Karpas-422 (cell line): ENCODE data around the gene RASL12. TPM values are rescaled to one million over a fixed set of nuclear protein-coding genes. Genes with fewer than 3 reads are reported as not detected.
"Not testable (repeated sequence)": the region's sequence is repeated elsewhere in the genome, so short reads cannot be mapped to it uniquely, and the experiment has no call there.

Source experiments
- DNase-seq: peaks from one replicate; pipeline ENCODE4 v3.0.0-alpha.2; 2015
- H2AFZ ChIP-seq: fragments of 200-600 bp; sonication (generic); 2 replicates; pipeline ENCODE4 v1.6.1; 2014; ENCODE audit warnings: antibody characterized with exemption, low read length, mixed read lengths
- H3K27ac ChIP-seq: fragments of 200-600 bp; sonication (generic); 2 replicates; pipeline ENCODE4 v1.5.1; 2014; ENCODE audit warnings: mild to moderate bottlenecking, low read length, moderate library complexity
- H3K27me3 ChIP-seq: fragments of 200-600 bp; sonication (generic); 2 replicates; pipeline ENCODE4 v1.6.1; 2014; ENCODE audit warnings: low read length, mixed read lengths
- H3K36me3 ChIP-seq: fragments of 200-600 bp; sonication (generic); 2 replicates; pipeline ENCODE4 v1.6.1; 2014; ENCODE audit warnings: low read length, mixed read lengths; ENCODE audit not compliant: insufficient read depth
- H3K4me1 ChIP-seq: fragments of 200-600 bp; sonication (generic); 2 replicates; pipeline ENCODE4 v1.6.1; 2014; ENCODE audit warnings: mild to moderate bottlenecking, low read length, mixed read lengths
- H3K4me2 ChIP-seq: fragments of 200-600 bp; sonication (generic); 2 replicates; pipeline ENCODE4 v1.6.1; 2014; ENCODE audit warnings: low read length, low read depth, mild to moderate bottlenecking; ENCODE audit not compliant: poor library complexity, severe bottlenecking
- H3K4me3 ChIP-seq: fragments of 200-600 bp; sonication (generic); 2 replicates; pipeline ENCODE4 v1.5.1; 2014; ENCODE audit warnings: mild to moderate bottlenecking, antibody characterized with exemption, low read length, mixed read lengths
- H3K79me2 ChIP-seq: fragments of 200-600 bp; sonication (generic); 2 replicates; pipeline ENCODE4 v1.6.1; 2014; ENCODE audit warnings: mild to moderate bottlenecking, low read length, mixed read lengths
- H3K9ac ChIP-seq: fragments of 200-600 bp; sonication (generic); 2 replicates; pipeline ENCODE4 v1.6.0; 2014; ENCODE audit warnings: low read length
- H3K9me2 ChIP-seq: fragments of 200-600 bp; sonication (generic), shearing (Covaris generic); replicated peaks from 2 replicates; pipeline ENCODE4 v1.6.0; 2014; ENCODE audit warnings: mild to moderate bottlenecking, low read length, moderate library complexity; ENCODE audit not compliant: insufficient read depth
- H3K9me3 ChIP-seq: fragments of 300-700, 200-600 bp; sonication (generic); 2 replicates; pipeline ENCODE4 v1.6.1; 2014; ENCODE audit warnings: low read length, mixed read lengths
- H4K20me1 ChIP-seq: fragments of 200-600 bp; sonication (generic); 2 replicates; pipeline ENCODE4 v1.6.1; 2014; ENCODE audit warnings: mild to moderate bottlenecking, antibody characterized with exemption, low read length, low read depth; ENCODE audit not compliant: insufficient read depth
- total RNA-seq: library from RNA; depleted of rRNA; stranded (reverse); fragments of >200 nt; shearing (Covaris generic); gene quantifications from 2 replicates; pipeline ENCODE4 v1.2.3, GENCODE V29; 2014; ENCODE audit warnings: low replicate concordance

Gene RASL12
- total RNA-seq, 1 experiment from 2014 or later, result not detected

DNA sequence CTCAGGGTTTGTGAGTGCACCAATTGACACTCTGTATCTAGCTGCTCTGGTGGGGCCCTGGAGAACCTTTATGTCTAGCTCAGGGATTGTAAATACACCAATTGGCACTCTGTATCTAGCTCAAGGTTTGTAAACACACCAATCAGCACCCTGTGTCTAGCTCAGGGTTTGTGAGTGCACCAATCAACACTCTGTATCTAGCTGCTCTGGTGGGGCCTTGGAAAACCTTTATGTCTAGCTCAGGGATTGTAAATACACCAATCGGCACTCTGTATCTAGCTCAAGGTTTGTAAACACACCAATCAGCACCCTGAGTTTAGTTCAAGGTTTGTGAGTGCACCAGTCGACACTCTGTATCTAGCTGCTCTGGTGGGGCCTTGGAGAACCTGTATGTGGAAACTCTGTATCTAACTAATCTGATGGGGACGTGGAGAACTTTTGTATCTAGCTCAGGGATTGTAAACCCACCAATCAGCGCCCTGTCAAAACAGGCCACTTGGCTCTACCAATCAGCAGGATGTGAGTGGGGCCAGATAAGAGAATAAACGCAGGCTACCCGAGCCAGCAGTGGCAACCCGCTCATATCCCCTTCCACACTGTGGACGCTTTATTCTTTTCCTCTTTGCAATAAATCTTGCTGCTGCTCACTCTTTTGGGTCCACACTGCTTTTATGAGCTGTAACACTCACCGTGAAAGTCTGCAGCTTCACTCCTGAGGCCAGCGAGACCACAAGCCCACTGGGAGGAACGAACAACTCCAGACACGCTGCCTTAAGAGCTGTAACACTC is 8.0 kb upstream of the RASL12 start:
- not testable (repeated sequence) for H4K20me1 ChIP-seq, DNase-seq, H3K36me3 ChIP-seq, H3K9me3 ChIP-seq, H3K9me2 ChIP-seq, H2AFZ ChIP-seq, H3K4me3 ChIP-seq, H3K4me2 ChIP-seq, H3K27me3 ChIP-seq, H3K27ac ChIP-seq, H3K4me1 ChIP-seq, H3K79me2 ChIP-seq, H3K9ac ChIP-seq

DNA sequence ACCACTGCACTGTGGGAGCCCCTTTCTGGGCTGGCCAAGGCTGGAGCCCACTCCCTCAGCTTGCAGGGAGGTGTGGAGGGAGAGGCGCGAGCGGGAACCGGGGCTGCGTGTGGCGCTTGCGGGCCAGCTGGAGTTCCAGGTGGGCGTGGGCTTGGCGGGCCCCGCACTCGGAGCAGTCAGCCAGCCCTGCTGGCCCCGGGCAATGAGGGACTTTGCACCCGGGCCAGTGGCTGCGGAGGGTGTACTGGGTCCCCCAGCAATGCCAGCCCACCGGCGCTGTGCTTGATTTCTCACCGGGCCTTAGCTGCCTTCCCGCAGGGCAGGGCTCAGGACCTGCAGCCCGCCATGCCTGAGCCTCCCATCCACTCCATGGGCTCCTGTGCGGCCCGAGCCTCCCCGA is 7.2 kb upstream of the RASL12 start:
- DNase-seq, H3K9ac ChIP-seq, H3K27ac ChIP-seq, H3K27me3 ChIP-seq, H3K79me2 ChIP-seq, H3K4me2 ChIP-seq, H2AFZ ChIP-seq, H3K9me3 ChIP-seq, H3K9me2 ChIP-seq, H3K4me1 ChIP-seq, H3K4me3 ChIP-seq, H3K36me3 ChIP-seq, H4K20me1 ChIP-seq: not testable (repeated sequence)

DNA sequence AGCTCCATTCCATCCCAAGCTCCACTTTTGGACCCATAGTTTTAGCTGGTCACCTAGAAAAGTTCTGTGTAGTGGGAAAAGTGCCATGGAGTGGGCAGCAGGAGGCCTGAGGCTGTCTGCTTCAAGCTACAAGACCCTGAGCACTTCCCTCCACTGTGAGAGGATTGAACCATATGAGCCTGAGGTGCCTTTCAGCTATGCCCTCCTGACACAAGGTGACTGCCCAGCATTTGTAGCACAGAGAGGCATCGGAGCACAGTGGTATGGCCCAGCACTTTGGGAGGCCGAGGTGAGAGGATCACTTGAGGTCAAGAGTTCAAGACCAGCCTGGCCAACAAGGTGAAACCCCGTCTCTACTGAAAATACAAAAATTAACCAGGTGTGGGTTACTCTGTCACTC is 4.8 kb upstream of the RASL12 start:
- Histone ChIP-seq H3K9me2 (no peaks in the 10 kb centered on the region), H3K4me3 (no peak overlapping the region), H3K9ac (no peak overlapping the region), H3K79me2 (no peaks in the 10 kb centered on the region), H4K20me1 (no peaks in the 10 kb centered on the region), H3K27me3 (no peaks in the 10 kb centered on the region), H3K36me3 (no peaks in the 10 kb centered on the region), H3K4me2 (no peak overlapping the region), H3K9me3 (no peaks in the 10 kb centered on the region), H3K4me1 (no peaks in the 10 kb centered on the region), H2AFZ (no peak overlapping the region), H3K27ac (no peak overlapping the region)
- no peak for DNase-seq

DNA sequence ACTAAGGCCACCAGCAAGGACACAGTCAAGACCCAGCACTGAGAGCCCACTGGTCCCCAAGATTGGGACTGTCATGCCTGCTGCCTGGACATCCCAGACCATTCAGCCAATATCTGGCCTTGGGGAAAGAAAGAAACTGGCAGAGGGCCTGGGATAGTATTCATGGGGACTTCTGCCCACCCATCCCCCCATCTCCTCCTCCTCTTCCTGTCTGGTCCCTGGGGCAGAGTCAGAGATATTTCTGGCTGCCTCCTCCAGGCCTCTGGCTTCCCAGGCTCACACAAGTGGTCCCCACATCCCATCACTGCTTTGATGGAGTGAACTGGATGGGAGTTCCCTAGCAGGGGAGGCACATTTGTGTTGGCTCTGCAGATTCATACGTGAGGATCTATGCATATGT is 4.2 kb upstream of the RASL12 start:
- Histone ChIP-seq H3K4me2 (no peak overlapping the region), H3K4me3 (no peak overlapping the region), H3K27me3 (no peaks in the 10 kb centered on the region), H3K9ac (no peak overlapping the region), H3K79me2 (no peaks in the 10 kb centered on the region), H4K20me1 (no peaks in the 10 kb centered on the region), H2AFZ (no peak overlapping the region), H3K27ac (no peak overlapping the region), H3K36me3 (no peaks in the 10 kb centered on the region), H3K9me3 (no peaks in the 10 kb centered on the region), H3K9me2 (no peaks in the 10 kb centered on the region), H3K4me1 (no peaks in the 10 kb centered on the region)
- DNase-seq, result no peak

DNA sequence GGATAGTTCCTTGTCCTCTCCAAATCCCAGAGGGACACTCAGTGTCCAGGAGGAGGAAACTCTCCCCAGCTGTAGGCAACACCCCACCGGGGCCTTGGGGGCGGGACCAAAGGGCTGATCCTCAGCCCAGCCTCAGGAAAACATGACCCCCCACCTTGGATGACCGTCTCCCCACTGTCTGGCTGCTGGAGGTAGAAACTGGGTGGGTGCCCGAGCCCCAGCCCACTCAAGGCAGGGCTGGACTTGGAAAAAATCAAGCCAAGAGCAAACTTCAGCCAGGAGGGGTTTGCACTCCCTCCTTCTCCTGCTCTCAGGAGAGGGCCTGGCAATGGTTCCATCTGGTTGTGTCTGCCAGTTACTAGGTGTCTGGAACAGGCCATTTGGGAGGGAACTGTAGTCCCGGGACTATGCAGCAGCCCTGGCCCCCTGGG is 3.6 kb upstream of the RASL12 start:
- Histone ChIP-seq H3K79me2 (no peaks in the 10 kb centered on the region), H2AFZ (no peak overlapping the region), H3K27me3 (no peaks in the 10 kb centered on the region), H3K36me3 (no peaks in the 10 kb centered on the region), H3K9me2 (no peaks in the 10 kb centered on the region), H3K27ac (no peak overlapping the region), H3K4me2 (no peak overlapping the region), H3K4me1 (no peaks in the 10 kb centered on the region), H4K20me1 (no peaks in the 10 kb centered on the region), H3K9me3 (no peaks in the 10 kb centered on the region), H3K9ac (no peak overlapping the region), H3K4me3 (no peak overlapping the region)
- DNase-seq, result no peak

DNA sequence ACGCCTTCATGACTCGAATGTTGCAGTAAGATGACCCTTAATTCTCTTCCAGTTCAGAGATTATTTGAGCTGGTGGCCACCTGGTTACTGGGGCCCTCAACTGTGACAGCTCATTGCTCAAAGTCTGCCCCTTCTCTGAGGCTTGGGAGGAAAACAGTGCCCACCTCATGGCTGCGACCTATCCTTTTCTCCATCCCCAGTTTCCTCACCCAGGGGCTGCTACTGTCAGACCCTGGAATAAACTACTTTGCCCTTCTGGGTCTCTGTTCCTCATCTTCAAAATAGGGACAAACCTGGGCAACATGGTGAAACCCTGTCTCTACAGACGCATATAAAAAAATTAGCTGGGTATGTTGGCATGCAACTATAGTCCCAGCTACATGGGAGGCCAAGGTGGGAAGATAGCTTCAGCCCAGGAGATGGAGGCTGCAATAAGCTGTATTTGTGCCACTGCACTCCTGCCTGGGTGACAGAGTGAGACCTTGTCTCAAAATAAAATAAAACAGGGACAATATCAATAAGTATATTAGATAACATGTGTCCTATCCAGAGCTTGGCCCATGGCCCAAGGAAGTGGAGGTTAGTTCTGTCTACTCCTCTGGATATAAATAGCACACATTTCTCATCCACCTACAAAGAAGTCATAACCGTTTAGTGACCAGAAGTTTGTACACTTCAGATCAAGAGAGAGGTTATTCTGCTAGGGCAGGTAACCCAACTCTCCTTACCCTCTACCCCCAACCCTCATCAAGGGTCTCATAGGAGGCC is 2.2 kb upstream of the RASL12 start:
- H3K4me3 ChIP-seq, result no peak overlapping the region
- H3K27me3 ChIP-seq, result no peaks in the 10 kb centered on the region
- DNase-seq, result no peak
- no peak overlapping the region for H3K4me2 ChIP-seq
- no peaks in the 10 kb centered on the region for H3K36me3 ChIP-seq
- no peaks in the 10 kb centered on the region for H4K20me1 ChIP-seq
- H3K9me2 ChIP-seq, result no peaks in the 10 kb centered on the region
- no peak overlapping the region for H2AFZ ChIP-seq
- H3K4me1 ChIP-seq, result no peaks in the 10 kb centered on the region
- H3K79me2 ChIP-seq, result no peaks in the 10 kb centered on the region
- H3K27ac ChIP-seq, result no peak overlapping the region
- H3K9me3 ChIP-seq, result no peaks in the 10 kb centered on the region
- no peak overlapping the region for H3K9ac ChIP-seq

DNA sequence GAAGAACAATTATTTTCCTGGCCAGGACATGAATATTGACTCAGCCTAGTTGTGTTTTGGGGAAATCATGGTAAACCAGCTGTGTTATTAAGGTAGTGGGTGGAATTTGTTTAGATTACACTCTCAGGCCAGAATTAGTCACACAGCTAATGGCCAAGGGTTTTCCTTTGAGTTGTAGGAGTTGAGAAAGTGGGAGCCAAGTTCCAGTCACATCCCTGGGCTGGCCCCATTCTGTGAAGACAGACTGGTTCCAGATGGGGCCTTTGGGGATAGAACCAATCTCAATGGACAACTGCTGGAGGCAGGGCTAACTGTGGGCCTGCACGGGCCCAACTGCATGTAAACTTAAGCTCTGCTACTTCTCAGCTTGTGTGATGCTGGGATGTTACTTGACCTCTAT is 1.4 kb upstream of the RASL12 start:
- Histone ChIP-seq H2AFZ (no peak overlapping the region), H3K4me2 (no peak overlapping the region)

DNA sequence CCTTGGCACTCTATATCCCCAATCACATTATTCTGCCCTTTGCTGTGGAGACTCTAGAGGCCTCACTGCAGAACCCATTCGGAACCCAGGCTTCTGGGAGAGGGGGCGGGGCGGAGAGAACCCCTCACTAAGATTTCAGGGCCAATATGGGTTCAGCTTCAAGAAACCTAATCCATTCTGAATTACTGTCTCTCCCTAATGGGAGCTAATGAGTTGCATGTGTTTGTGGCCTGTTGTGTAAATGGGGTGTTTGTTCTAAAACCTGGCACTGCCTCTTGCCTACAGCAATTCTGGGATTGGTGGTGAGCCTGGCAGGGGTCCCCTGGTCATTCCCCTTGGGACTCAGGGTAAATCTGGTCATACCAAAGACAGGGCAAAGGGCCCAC is 605 bp upstream of the RASL12 start:
- Histone ChIP-seq H3K9ac (no peak overlapping the region), H2AFZ (no peak overlapping the region), H3K27ac (no peak overlapping the region), H3K79me2 (no peaks in the 10 kb centered on the region), H3K4me2 (no peak overlapping the region), H3K9me3 (no peaks in the 10 kb centered on the region), H3K4me1 (no peaks in the 10 kb centered on the region), H3K4me3 (no peak overlapping the region), H3K9me2 (no peaks in the 10 kb centered on the region), H3K36me3 (no peaks in the 10 kb centered on the region), H4K20me1 (no peaks in the 10 kb centered on the region), H3K27me3 (no peaks in the 10 kb centered on the region)
- DNase-seq, result no peak

More for the DNA sequence above, 1.4 kb upstream of the RASL12 start:
- DNase-seq, result no peak
- Histone ChIP-seq H3K4me3 (no peak overlapping the region), H3K9me2 (no peaks in the 10 kb centered on the region), H3K36me3 (no peaks in the 10 kb centered on the region), H3K27ac (no peak overlapping the region), H4K20me1 (no peaks in the 10 kb centered on the region), H3K9me3 (no peaks in the 10 kb centered on the region), H3K79me2 (no peaks in the 10 kb centered on the region), H3K4me1 (no peaks in the 10 kb centered on the region), H3K9ac (no peak overlapping the region), H3K27me3 (no peaks in the 10 kb centered on the region)
